Tibial nerve (tissue), 4 donors: ENCODE data around the gene ECHS1. TPM values are rescaled to one million over a fixed set of nuclear protein-coding genes. Genes with fewer than 3 reads are reported as not detected.

Experiments used
- DNase-seq, 2 donors: peaks; one replicate each; pipeline ENCODE4 v3.0.0-alpha.2; 2019; ENCODE audit warnings: low spot score in 2 of 2
- H3K27ac ChIP-seq, 4 donors: fragments of 200-600 bp; sonication (generic) in 3 of 4; one replicate each; pipeline ENCODE4 v1.5.1; 2017 to 2019; ENCODE audit warnings: mild to moderate bottlenecking in 1 of 4
- H3K27me3 ChIP-seq, 2 donors: fragments of 200-600 bp; sonication (generic) in 1 of 2; one replicate each; pipeline versions ENCODE4 v1.5.1 to v1.6.0; 2017 to 2019
- H3K36me3 ChIP-seq, 3 donors: fragments of 200-600 bp; sonication (generic); one replicate each; pipeline ENCODE4 v1.5.1; 2018 to 2019
- H3K4me1 ChIP-seq, 4 donors: fragments of 200-600 bp; sonication (generic) in 3 of 4; one replicate each; pipeline ENCODE4 v1.5.1; 2017 to 2019
- H3K4me3 ChIP-seq, 4 donors: fragments of 200-600 bp; sonication (generic) in 3 of 4; one replicate each; pipeline ENCODE4 v1.5.1; 2017 to 2019; ENCODE audit warnings: mild to moderate bottlenecking in 1 of 4, moderate library complexity in 1 of 4
- H3K9me3 ChIP-seq, 4 donors: fragments of 200-600 bp; sonication (generic) in 3 of 4; one replicate each; pipeline ENCODE4 v1.5.1; 2017 to 2019
- CTCF ChIP-seq, 5 experiments: fragments of 200-600 bp in 3 of 5; fragments of 450-650 bp in 2 of 5; sonication (generic) in 3 of 5; IDR thresholded peaks; one replicate each; pipeline ENCODE4 v1.5.1; 2016 to 2019; ENCODE audit warnings: antibody characterized with exemption in 5 of 5, mild to moderate bottlenecking in 3 of 5, moderate library complexity in 2 of 5
- EP300 ChIP-seq, 2 donors: sonication (generic); formaldehyde crosslinking; IDR thresholded peaks; one replicate each; pipeline ENCODE4 v1.6.1; 2017; ENCODE audit warnings: antibody characterized with exemption in 2 of 2, mild to moderate bottlenecking in 1 of 2
- POLR2A ChIP-seq, 2 donors: fragments of 450-650 bp; IDR thresholded peaks; one replicate each; pipeline ENCODE4 v1.6.1; 2017; ENCODE audit warnings: antibody characterized with exemption in 2 of 2, mild to moderate bottlenecking in 2 of 2, moderate library complexity in 2 of 2
- WGBS, 2 donors: methylation state at CpG; one replicate each; pipeline ENCODE4 v1.1.5; 2018; 5-methylcytosine and 5-hydroxymethylcytosine counted together
- total RNA-seq, 4 donors: library from RNA; depleted of rRNA; stranded (reverse); fragments of >200 nt; gene quantifications; one replicate each; pipeline ENCODE4 v1.1.0, GENCODE V29; 2016

ECHS1 gene
- total RNA-seq, 4 donors from 2014 or later: 70.5 to 104 (median 76.4) TPM

- DNase-seq: no peak
These were observed 38.6 kb upstream of the ECHS1 start for GRCh38 chr10:133411523-133412380.

GRCh38 chr10:133405844-133406527 lies 32.8 kb upstream of the ECHS1 start:
- no peaks in the 10 kb centered on the region for H3K27me3 ChIP-seq
- peaks cover 0 to 97% (median 27%) of the 10 kb centered on the region in 3 donors for H3K36me3 ChIP-seq
- H3K4me1 ChIP-seq: peaks cover 0 to 1% (median 0%) of the 10 kb centered on the region in 4 donors
- H3K9me3 ChIP-seq: peaks cover 0 to 11% (median 0%) of the 10 kb centered on the region in 4 donors
- no peak for DNase-seq
- H3K27ac ChIP-seq: no peak overlapping the region
- no peak for TF ChIP-seq POLR2A (IDR thresholded peaks at IDR 0.05)
- TF ChIP-seq CTCF (IDR thresholded peaks at IDR 0.05): no peak
- no peak overlapping the region for H3K4me3 ChIP-seq
- 90 to 92% methylated on average over 8 of the region's 8 CpGs for WGBS, 2 donors

More at GRCh38 chr10:133411523-133412380, 38.6 kb upstream of the ECHS1 start:
- no peaks in the 10 kb centered on the region for H3K27me3 ChIP-seq
- peaks cover 0 to 36% (median 10%) of the 10 kb centered on the region in 4 donors for H3K9me3 ChIP-seq
- no peak overlapping the region for H3K27ac ChIP-seq
- no peaks in the 10 kb centered on the region for H3K4me1 ChIP-seq
- no peak overlapping the region for H3K4me3 ChIP-seq
- TF ChIP-seq CTCF (IDR thresholded peaks at IDR 0.05) (no peak), POLR2A (IDR thresholded peaks at IDR 0.05) (no peak), EP300 (IDR thresholded peaks at IDR 0.05) (no peak)
- H3K36me3 ChIP-seq: peaks cover 3 to 90% (median 25%) of the 10 kb centered on the region in 3 donors
- 98 to 99% methylated on average over 7 of the region's 7 CpGs for WGBS, 2 donors

GRCh38 chr10:133405272-133405671 lies 32.1 kb upstream of the ECHS1 start:
- no peaks in the 10 kb centered on the region for H3K27me3 ChIP-seq
- H3K9me3 ChIP-seq: peaks cover 0 to 4% (median 0%) of the 10 kb centered on the region in 4 donors
- H3K36me3 ChIP-seq: peaks cover 0 to 96% (median 26%) of the 10 kb centered on the region in 3 donors
- no peak overlapping the region for H3K27ac ChIP-seq
- TF ChIP-seq EP300 (IDR thresholded peaks at IDR 0.05) (no peak), CTCF (IDR thresholded peaks at IDR 0.05) (no peak), POLR2A (IDR thresholded peaks at IDR 0.05) (no peak)
- WGBS, 2 donors: 67 to 82% methylated on average over 2 of the region's 2 CpGs
- no peak for DNase-seq
- H3K4me3 ChIP-seq: no peak overlapping the region
- H3K4me1 ChIP-seq: peaks cover 0 to 3% (median 0%) of the 10 kb centered on the region in 4 donors

- WGBS, 2 donors: 92 to 94% methylated on average over 5 of the region's 5 CpGs
- no peak for DNase-seq
- no peak for TF ChIP-seq POLR2A (IDR thresholded peaks at IDR 0.05)
- TF ChIP-seq EP300 (IDR thresholded peaks at IDR 0.05): no peak
- TF ChIP-seq CTCF (IDR thresholded peaks at IDR 0.05): no peak
- H3K9me3 ChIP-seq: no peaks in the 10 kb centered on the region
- no peak overlapping the region for H3K4me3 ChIP-seq
- H3K36me3 ChIP-seq: peaks cover 2 to 96% (median 25%) of the 10 kb centered on the region in 3 donors
- H3K4me1 ChIP-seq: peaks cover 0 to 3% (median 0%) of the 10 kb centered on the region in 4 donors
- no peaks in the 10 kb centered on the region for H3K27me3 ChIP-seq
- H3K27ac ChIP-seq: no peak overlapping the region
These were observed 30.6 kb upstream of the ECHS1 start for GRCh38 chr10:133403784-133404183.

GRCh38 chr10:133403359-133403758 lies 30.2 kb upstream of the ECHS1 start:
- no peak for DNase-seq
- H3K27ac ChIP-seq: no peak overlapping the region
- no peaks in the 10 kb centered on the region for H3K9me3 ChIP-seq
- TF ChIP-seq EP300 (IDR thresholded peaks at IDR 0.05) (no peak), CTCF (IDR thresholded peaks at IDR 0.05) (no peak), POLR2A (IDR thresholded peaks at IDR 0.05) (no peak)
- H3K4me3 ChIP-seq: no peak overlapping the region
- H3K4me1 ChIP-seq: peaks cover 0 to 3% (median 0%) of the 10 kb centered on the region in 4 donors
- H3K27me3 ChIP-seq: no peaks in the 10 kb centered on the region
- H3K36me3 ChIP-seq: peaks cover 2 to 96% (median 30%) of the 10 kb centered on the region in 3 donors
- 86 to 89% methylated on average over 16 of the region's 16 CpGs for WGBS, 2 donors
